ENCODE results near the gene RUNX1.

DNA sequence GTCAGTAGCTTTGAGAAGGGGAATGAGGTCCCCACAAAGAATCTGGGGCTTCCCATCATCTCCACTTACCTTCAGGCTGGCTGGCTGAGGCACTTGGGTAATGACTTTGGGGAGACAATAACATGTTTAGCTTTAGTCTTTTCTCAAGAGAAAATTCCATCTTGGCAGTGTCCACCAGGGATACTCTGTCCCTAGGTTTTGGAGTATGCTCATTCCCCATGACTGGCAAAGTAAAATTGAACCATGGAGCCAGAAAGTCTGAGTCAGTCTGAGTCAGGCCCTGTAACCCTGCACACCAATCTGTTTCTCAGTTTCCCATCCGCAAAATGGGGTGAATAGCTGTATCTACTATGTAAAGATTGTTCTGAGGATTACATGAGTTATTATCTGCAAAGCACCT is 28.2 kb downstream of the RUNX1 start:
- TF ChIP-seq CTCF (IDR thresholded peaks at IDR 0.05) (no peak), FOXM1 (IDR thresholded peaks at IDR 0.05; ENCODE audit: low read depth) (no peak)
